Vagina (tissue), 2 donors: ENCODE data around the gene UBE3D.

Experiments
- POLR2A ChIP-seq, 2 donors: fragments of 450-650 bp; IDR thresholded peaks; one replicate each; pipeline ENCODE4 v1.6.1; 2017; ENCODE audit warnings: antibody characterized with exemption in 2 of 2, mild to moderate bottlenecking in 2 of 2, moderate library complexity in 2 of 2
- POLR2AphosphoS5 ChIP-seq, 2 donors: sonication (generic); formaldehyde crosslinking; IDR thresholded peaks; one replicate each; pipeline ENCODE4 v1.9.0; 2017; ENCODE audit warnings: antibody characterized with exemption in 2 of 2, mild to moderate bottlenecking in 2 of 2, low read depth in 1 of 2; ENCODE audit not compliant: insufficient read depth in 1 of 2
- TF ChIP-seq, protein P1 (sequence below), 3 experiments: fragments of 450-650 bp in 2 of 3; fragments of 200-600 bp in 1 of 3; sonication (generic) in 1 of 3; IDR thresholded peaks; one replicate each; pipeline ENCODE4 v1.5.1; 2017 to 2019; ENCODE audit warnings: antibody characterized with exemption in 3 of 3, mild to moderate bottlenecking in 2 of 3, moderate library complexity in 2 of 3

GRCh38 chr6:83113258-83113657 lies 47.6 kb upstream of the UBE3D start:
- TF ChIP-seq, protein P1, sequence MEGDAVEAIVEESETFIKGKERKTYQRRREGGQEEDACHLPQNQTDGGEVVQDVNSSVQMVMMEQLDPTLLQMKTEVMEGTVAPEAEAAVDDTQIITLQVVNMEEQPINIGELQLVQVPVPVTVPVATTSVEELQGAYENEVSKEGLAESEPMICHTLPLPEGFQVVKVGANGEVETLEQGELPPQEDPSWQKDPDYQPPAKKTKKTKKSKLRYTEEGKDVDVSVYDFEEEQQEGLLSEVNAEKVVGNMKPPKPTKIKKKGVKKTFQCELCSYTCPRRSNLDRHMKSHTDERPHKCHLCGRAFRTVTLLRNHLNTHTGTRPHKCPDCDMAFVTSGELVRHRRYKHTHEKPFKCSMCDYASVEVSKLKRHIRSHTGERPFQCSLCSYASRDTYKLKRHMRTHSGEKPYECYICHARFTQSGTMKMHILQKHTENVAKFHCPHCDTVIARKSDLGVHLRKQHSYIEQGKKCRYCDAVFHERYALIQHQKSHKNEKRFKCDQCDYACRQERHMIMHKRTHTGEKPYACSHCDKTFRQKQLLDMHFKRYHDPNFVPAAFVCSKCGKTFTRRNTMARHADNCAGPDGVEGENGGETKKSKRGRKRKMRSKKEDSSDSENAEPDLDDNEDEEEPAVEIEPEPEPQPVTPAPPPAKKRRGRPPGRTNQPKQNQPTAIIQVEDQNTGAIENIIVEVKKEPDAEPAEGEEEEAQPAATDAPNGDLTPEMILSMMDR (IDR thresholded peaks at IDR 0.05) = no peak
- TF ChIP-seq POLR2A (IDR thresholded peaks at IDR 0.05) (no peak), POLR2AphosphoS5 (IDR thresholded peaks at IDR 0.05; ENCODE audit: insufficient read depth in 1 of 2, low read depth in 1 of 2) (no peak)
